A549 treated with GW870086 at 1 μM for 4 hours (cell line): ENCODE data around the gene DGUOK. TPM values are rescaled to one million over a fixed set of nuclear protein-coding genes. Genes with fewer than 3 reads are reported as not detected.

Source experiments
- total RNA-seq: library from RNA; stranded (reverse); fragments of 200-300 nt; extraction: Qiagen RNA extraction; gene quantifications from 5 replicates; pipeline ENCODE4 v1.2.3, GENCODE V29; 2022; ENCODE audit warnings: low read depth

Gene DGUOK
- total RNA-seq: 153 to 176 TPM (median 165 TPM) in 5 replicates

DNA sequence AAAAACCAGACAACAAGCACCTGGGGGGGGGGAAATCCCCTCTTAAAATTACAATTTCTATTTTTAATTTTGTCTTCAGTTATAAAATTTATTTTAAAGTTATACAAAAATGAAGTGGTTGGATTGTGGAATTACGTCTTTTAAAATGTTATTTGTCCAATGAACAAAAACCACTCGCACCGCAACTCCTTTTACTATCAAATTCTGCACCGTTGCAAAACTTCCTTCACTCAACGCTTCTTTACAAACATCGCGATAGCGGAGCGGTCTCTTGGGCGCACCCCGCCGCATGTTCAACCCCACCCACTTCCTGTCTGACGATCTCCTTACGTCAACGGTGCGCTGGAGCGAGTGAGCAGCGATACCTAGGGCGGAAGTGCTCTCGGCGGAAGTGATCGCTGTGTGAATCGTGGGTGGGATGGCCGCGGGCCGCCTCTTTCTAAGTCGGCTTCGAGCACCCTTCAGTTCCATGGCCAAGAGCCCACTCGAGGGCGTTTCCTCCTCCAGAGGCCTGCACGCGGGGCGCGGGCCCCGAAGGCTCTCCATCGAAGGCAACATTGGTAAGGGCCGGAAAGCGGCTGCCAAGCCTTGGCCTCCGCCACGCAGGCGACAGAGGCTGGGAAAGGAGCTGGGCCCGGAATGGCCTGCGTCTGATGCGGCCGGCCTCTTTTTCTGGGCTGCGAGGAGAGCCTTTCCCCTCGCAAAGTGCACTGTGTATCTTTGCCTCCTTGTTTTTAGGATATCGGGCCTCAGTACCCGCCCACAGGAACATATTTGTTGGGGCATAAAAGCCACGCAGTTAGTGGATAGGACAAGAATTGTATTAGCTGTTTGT is at the start of gene DGUOK:
TSS of gene DGUOK (plus strand) at position 388 of the 835 bp plus-strand sequence. CDS start at position 419, 31 bp downstream.

DNA sequence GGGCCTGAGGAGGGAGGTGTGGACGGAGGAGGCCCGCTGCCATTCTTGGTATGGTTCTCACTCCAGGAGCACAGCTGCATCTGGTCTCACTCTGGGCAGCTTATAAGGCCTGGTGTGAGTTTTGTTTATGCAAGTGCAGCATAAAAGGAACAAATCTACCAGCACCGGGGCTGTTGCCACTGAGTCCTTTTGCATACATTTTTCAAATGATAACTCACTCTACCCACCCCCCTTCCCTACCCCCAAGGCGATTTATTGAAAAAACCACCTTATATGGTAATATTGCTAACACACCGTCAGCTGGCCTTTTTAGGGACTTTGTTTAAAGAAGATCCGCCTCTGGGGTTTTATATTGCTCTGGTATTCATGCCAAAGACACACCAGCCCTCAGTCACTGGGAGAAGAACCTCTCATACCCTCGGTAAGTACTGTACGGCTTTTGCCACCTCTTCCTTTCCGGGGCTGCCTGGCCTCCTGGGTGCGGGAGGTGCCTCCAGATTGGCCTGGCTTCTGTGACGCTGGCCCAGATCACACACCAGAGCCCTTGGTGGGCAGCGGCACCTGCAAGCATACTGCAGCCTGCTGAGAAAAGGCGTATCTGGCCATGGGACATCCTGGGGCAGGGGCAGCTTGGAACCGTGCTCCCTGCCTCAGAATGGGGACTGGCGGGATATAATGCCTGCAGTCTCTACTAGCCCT is 33.9 kb upstream of the DGUOK start, which contains the start of gene ACTG2:
TSS of gene ACTG2 (plus strand) at position 378 of the 699 bp plus-strand sequence. CDS start 8,304 bp downstream, outside the sequence.

DNA sequence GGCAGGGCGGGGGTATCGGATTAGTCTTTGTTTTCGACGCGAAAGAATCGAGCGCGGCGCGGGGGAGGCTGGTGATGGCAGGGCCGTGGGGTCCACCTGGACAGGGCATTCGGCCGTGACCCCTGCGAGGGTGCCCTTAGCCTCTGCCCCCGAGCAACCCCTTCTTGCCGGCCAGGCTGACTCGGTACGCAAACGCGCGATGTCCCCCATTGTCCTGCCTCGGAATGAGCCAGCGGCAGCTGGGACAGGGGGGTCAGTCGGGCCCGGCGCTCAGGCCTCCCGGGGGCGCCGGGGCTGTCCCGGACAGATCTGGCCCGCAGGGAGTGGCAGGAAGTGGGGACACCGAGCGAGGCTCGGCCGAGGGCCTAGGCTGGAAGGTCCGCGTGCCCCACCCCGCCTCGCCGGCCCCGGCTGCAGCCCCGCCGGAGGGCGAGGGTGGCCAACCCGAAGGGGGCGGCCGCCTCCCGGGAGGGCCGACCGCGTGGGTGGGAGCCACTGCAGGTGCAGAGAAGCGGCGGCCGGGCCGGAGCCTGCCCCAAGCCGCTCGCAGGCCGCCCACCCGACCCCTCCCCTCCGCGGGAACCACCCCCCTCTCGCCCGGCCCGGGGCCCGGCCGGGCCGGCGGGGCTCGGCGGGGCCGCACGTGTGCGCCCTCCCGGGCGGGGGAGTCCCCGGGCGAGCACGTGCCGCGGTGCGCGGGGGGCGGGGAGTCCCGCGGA is 57.7 kb downstream of the DGUOK start, which contains the start of gene TET3:
TSS of gene TET3 (plus strand) at position 708 of the 719 bp plus-strand sequence. CDS start 1,494 bp downstream, outside the sequence.

Other genes with a start within 250 kb of the DGUOK start
- gene TPRKB, start 189.5 kb upstream of the DGUOK start, total RNA-seq: 66.4 to 88.2 TPM (median 78.6 TPM) in 5 replicates
- gene DUSP11, start 146.8 kb upstream of the DGUOK start, total RNA-seq: 39.0 to 43.0 TPM (median 40.4 TPM) in 5 replicates
- gene C2orf78, start 142.7 kb upstream of the DGUOK start, total RNA-seq: not detected in 5 replicates
- gene STAMBP, start 97.9 kb upstream of the DGUOK start, total RNA-seq: 43.9 to 53.1 TPM (median 50.0 TPM) in 5 replicates
- 0.29 to 0.47 TPM (median 0.37 TPM) in 4 of 5 replicates, not detected in the other for gene ACTG2, start 33.9 kb upstream of the DGUOK start, total RNA-seq
- gene TET3, start 58.0 kb downstream of the DGUOK start, total RNA-seq: 6.1 to 8.8 TPM (median 8.2 TPM) in 5 replicates
- gene BOLA3, start 221.0 kb downstream of the DGUOK start, total RNA-seq: 128 to 155 TPM (median 132 TPM) in 5 replicates